Suprapubic skin (tissue), 4 donors: ENCODE data around the gene FRMD8. TPM values are rescaled to one million over a fixed set of nuclear protein-coding genes. Genes with fewer than 3 reads are reported as not detected.

ENCODE experiments used
- DNase-seq, 2 donors: peaks; one replicate each; pipeline ENCODE4 v3.0.0-alpha.2; 2019; ENCODE audit warnings: low spot score in 2 of 2
- H3K27ac ChIP-seq: fragments of 200-600 bp; sonication (generic); one replicate; pipeline ENCODE4 v1.5.1; 2019
- H3K27me3 ChIP-seq: fragments of 200-600 bp; sonication (generic); one replicate; pipeline ENCODE4 v1.5.1; 2019
- H3K36me3 ChIP-seq: fragments of 200-600 bp; sonication (generic); one replicate; pipeline ENCODE4 v1.5.1; 2019
- H3K4me1 ChIP-seq: fragments of 200-600 bp; sonication (generic); one replicate; pipeline ENCODE4 v1.5.1; 2019
- H3K4me3 ChIP-seq: fragments of 200-600 bp; sonication (generic); one replicate; pipeline ENCODE4 v1.5.1; 2019; ENCODE audit warnings: mild to moderate bottlenecking
- H3K9me3 ChIP-seq: fragments of 200-600 bp; sonication (generic); one replicate; pipeline ENCODE4 v1.5.1; 2019
- CTCF ChIP-seq, 2 donors: fragments of 200-600 bp in 1 of 2; fragments of 450-650 bp in 1 of 2; sonication (generic) in 1 of 2; IDR thresholded peaks; one replicate each; pipeline ENCODE4 v1.5.1; 2016 to 2019; ENCODE audit warnings: antibody characterized with exemption in 2 of 2, mild to moderate bottlenecking in 1 of 2, moderate library complexity in 1 of 2
- EP300 ChIP-seq: sonication (generic); formaldehyde crosslinking; IDR thresholded peaks from one replicate; pipeline ENCODE4 v1.6.1; 2017; ENCODE audit warnings: antibody characterized with exemption
- POLR2A ChIP-seq, 2 donors: fragments of 450-650 bp; IDR thresholded peaks; one replicate each; pipeline ENCODE4 v1.6.1; 2017; ENCODE audit warnings: antibody characterized with exemption in 2 of 2, mild to moderate bottlenecking in 2 of 2, moderate library complexity in 2 of 2
- POLR2AphosphoS5 ChIP-seq, 3 donors: sonication (generic); formaldehyde crosslinking; IDR thresholded peaks; one replicate each; pipeline ENCODE4 v1.6.1; 2017; ENCODE audit warnings: antibody characterized with exemption in 3 of 3
- WGBS: methylation state at CpG from one replicate; pipeline ENCODE4 v1.1.5; 2018; 5-methylcytosine and 5-hydroxymethylcytosine counted together
- total RNA-seq, 4 donors: library from RNA; depleted of rRNA; stranded (reverse); fragments of >200 nt; gene quantifications; one replicate each; pipeline ENCODE4 v1.1.0, GENCODE V29; 2016

Gene FRMD8
- total RNA-seq, 4 donors from 2014 or later = 56.2 to 107 (median 81.5) TPM

- DNase-seq = no peak
- Histone ChIP-seq H3K27ac (no peak overlapping the region), H3K4me3 (no peak overlapping the region), H3K4me1 (peaks cover 7% of the 10 kb centered on the region), H3K36me3 (peaks cover 95% of the 10 kb centered on the region), H3K27me3 (no peaks in the 10 kb centered on the region), H3K9me3 (no peaks in the 10 kb centered on the region)
- TF ChIP-seq CTCF (IDR thresholded peaks at IDR 0.05) = no peak
- no peak for TF ChIP-seq EP300
- no peak for TF ChIP-seq POLR2AphosphoS5 (IDR thresholded peaks at IDR 0.05)
- TF ChIP-seq POLR2A (IDR thresholded peaks at IDR 0.05) = no peak
- 83% methylated on average over 2 of the region's 2 CpGs for whole genome bisulfite sequencing
Measured at GRCh38 chr11:65402790-65403189, 16.4 kb downstream of the FRMD8 start.

GRCh38 chr11:65403607-65404121 is 17.2 kb downstream of the FRMD8 start:
- H3K27me3 ChIP-seq = no peaks in the 10 kb centered on the region
- TF ChIP-seq POLR2AphosphoS5 (IDR thresholded peaks at IDR 0.05) = no peak
- no peak for TF ChIP-seq CTCF (IDR thresholded peaks at IDR 0.05)
- TF ChIP-seq EP300 = no peak
- no peak for TF ChIP-seq POLR2A (IDR thresholded peaks at IDR 0.05)
- WGBS = 80% methylated on average over 12 of the region's 12 CpGs

GRCh38 chr11:65404210-65404609 is 17.8 kb downstream of the FRMD8 start:
- peaks cover 95% of the 10 kb centered on the region for H3K36me3 ChIP-seq
- TF ChIP-seq POLR2A (IDR thresholded peaks at IDR 0.05) = no peak
- 82% methylated on average over 13 of the region's 13 CpGs for WGBS

More at GRCh38 chr11:65403607-65404121, 17.2 kb downstream of the FRMD8 start:
- Histone ChIP-seq H3K36me3 (peaks cover 95% of the 10 kb centered on the region), H3K4me3 (no peak overlapping the region), H3K27ac (peak overlapping the region; percentile 46), H3K4me1 (peaks cover 7% of the 10 kb centered on the region), H3K9me3 (no peaks in the 10 kb centered on the region)
- no peak for DNase-seq

GRCh38 chr11:65404638-65405339 is 18.4 kb downstream of the FRMD8 start:
- Histone ChIP-seq H3K4me3 (no peak overlapping the region), H3K4me1 (peaks cover 7% of the 10 kb centered on the region), H3K27me3 (no peaks in the 10 kb centered on the region), H3K27ac (peak overlapping the region; percentile 46), H3K9me3 (no peaks in the 10 kb centered on the region), H3K36me3 (peaks cover 95% of the 10 kb centered on the region)
- WGBS = 89% methylated on average over 13 of the region's 24 CpGs
- no peak for DNase-seq
- TF ChIP-seq CTCF (IDR thresholded peaks at IDR 0.05) = no peak
- no peak for TF ChIP-seq POLR2A (IDR thresholded peaks at IDR 0.05)
- TF ChIP-seq POLR2AphosphoS5 (IDR thresholded peaks at IDR 0.05) = no peak
- no peak for TF ChIP-seq EP300

More at GRCh38 chr11:65404210-65404609, 17.8 kb downstream of the FRMD8 start:
- Histone ChIP-seq H3K27ac (peak overlapping the region; percentile 46), H3K9me3 (no peaks in the 10 kb centered on the region), H3K4me3 (no peak overlapping the region), H3K27me3 (no peaks in the 10 kb centered on the region), H3K4me1 (peaks cover 7% of the 10 kb centered on the region)
- DNase-seq = no peak

GRCh38 chr11:65410936-65411680 is 24.7 kb downstream of the FRMD8 start:
- DNase-seq = peak; percentile 57 to 77
- H3K9me3 ChIP-seq = no peaks in the 10 kb centered on the region
- TF ChIP-seq POLR2A (IDR thresholded peaks at IDR 0.05) (no peak), CTCF (IDR thresholded peaks at IDR 0.05) (no peak), EP300 (no peak), POLR2AphosphoS5 (IDR thresholded peaks at IDR 0.05) (no peak)
- no peaks in the 10 kb centered on the region for H3K27me3 ChIP-seq
- no peak overlapping the region for H3K4me3 ChIP-seq
- 91% methylated on average over 8 of the region's 29 CpGs for WGBS
- H3K36me3 ChIP-seq = peaks cover 67% of the 10 kb centered on the region
- peaks cover 26% of the 10 kb centered on the region for H3K4me1 ChIP-seq
- H3K27ac ChIP-seq = no peak overlapping the region
